ENCODE measurements around the gene SLC22A4.

Gene SLC22A4

DNA sequence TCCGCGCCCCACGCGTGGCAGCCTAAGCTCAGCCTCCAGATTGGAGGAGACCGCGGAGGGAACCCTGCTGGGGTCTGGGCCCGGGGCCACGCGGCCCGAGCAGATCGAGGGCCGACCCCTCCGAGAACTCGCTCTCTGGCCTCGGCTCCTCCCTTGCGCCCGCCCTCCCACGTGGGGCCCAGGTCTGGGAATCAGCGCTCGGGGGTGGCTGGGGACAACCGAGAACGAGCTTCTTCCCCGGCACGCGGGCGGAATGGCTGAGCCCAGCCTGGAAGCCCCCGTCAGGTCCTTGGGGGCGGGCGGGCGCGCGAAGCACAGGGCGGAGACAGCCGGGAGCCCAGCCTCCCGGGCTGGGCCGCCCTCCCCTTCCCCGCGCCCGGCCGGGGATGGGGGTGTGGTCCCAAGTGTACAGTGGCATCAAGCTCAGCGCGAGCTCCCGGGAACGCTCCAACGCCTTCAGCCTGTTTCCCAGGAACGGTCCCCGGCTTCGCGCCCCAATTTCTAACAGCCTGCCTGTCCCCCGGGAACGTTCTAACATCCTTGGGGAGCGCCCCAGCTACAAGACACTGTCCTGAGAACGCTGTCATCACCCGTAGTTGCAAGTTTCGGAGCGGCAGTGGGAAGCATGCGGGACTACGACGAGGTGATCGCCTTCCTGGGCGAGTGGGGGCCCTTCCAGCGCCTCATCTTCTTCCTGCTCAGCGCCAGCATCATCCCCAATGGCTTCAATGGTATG is at the start of gene SLC22A4:
TSS of gene SLC22A4 (plus strand) at position 403 of the 736 bp plus-strand sequence. CDS start at position 626, 223 bp downstream.
- DNase-seq (ENCODE audit: low spot score) = peak; percentile 95

DNA sequence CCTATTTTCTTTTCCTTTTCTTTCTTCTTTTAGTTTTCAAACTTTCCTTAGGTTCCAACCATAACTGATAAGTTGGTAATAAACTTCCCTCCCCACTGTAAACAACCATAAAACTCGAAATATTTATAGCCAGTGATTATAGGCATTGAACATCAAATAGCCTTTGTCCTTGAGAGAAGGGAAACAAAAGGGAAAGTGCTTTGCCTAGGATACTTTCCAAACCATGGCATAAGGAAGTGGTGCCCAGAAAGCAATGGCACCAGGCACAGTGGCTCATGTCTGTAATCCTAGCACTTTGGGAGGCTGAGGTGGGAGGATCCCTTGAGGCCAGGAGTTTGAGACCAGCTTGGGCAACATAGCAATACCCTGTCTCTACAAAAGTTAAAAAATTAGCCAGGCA is 48.6 kb upstream of the SLC22A4 start:
- no peak for DNase-seq (ENCODE audit: low spot score)

DNA sequence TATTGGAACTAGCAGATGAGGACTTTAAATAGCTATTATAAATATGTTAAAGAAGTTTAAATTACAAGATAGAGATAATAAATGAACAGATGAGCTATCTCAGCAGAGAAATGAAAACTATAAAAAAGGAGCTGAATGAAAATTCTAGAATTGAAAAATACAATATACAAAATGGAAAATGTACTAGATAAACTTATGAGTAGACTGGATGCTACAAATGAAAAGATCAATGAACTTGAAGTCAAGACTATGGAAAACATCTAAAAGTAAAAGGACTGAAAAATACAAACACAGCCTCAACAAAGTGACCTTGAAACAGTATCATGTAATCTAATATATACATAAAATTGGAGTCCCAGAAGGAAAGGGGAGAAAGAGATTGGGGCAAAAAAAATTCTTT is 47.4 kb upstream of the SLC22A4 start:
- no peak for DNase-seq (ENCODE audit: low spot score)

- DNase-seq (ENCODE audit: low spot score) = no peak
These were observed 43.6 kb upstream of the SLC22A4 start for GRCh38 chr5:132250547-132250946.

DNA sequence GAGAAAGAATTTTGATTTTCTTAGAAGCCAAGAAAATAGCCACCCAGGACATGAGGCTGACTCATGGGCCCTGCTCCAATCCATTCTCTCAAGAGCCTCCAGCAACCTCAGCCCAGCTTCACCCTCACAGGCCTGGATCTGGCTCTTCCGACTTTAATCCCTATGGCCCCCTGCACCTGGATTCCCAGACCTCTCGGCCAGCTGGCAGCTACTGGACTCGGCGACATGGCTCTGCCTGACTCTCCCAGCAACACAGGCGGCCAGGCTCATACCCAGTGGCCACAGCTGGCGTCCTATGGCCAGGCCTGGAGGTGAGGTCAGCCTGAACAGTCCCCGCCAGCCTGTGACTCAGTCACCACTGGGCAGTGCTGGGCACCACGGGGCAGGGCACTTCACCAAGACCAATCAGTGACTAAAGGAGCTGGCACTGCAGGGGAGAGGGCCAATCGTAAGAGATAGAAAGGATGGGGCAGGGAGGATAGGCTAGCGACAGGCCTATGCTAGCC is 42.9 kb upstream of the SLC22A4 start:
- DNase-seq (ENCODE audit: low spot score) = no peak

- no peak for DNase-seq (ENCODE audit: low spot score)
These were observed 41.2 kb upstream of the SLC22A4 start for GRCh38 chr5:132253008-132253441.

DNA sequence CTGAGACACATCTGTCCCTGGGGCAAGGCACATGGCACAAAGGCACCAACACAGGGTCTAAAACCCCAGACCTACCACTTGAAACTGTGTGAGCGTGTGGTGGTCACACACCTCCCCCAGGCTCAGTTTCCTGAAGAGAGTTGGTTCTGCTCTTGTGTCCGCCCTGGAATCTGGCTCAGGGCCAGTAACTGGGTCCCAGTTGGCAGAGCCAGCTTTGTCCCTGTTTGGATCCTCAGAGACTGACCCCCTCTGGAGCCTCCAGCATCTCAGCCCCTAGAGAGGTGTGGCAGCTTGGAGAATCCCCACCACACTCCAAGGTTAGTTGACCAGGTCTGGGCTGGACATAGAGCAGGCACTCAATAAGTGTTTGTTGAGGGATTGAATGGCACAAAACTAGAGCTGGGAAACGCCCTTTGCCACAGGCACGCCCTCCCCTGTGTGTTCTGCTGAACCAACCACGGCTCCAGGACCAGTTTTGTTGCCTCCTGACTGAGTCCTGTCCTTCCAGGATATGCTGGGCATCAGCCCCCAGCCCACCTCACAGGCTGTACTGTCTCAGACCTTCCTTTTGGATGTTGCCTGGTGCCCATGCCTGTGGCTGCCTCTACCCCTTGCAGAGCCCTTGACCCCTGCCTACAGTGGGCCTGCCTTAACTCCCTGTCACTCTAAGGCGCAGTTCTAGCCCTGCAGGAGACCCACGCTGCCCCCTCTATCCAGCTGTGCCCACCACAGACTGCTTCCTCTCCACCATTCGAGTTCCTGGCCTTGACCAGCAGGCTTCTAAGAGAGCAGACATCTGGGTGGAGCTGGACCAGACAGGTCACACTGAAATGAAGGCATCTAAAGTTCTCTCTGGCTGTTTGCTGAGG is 40.5 kb upstream of the SLC22A4 start:
- DNase-seq (ENCODE audit: low spot score) = no peak

DNA sequence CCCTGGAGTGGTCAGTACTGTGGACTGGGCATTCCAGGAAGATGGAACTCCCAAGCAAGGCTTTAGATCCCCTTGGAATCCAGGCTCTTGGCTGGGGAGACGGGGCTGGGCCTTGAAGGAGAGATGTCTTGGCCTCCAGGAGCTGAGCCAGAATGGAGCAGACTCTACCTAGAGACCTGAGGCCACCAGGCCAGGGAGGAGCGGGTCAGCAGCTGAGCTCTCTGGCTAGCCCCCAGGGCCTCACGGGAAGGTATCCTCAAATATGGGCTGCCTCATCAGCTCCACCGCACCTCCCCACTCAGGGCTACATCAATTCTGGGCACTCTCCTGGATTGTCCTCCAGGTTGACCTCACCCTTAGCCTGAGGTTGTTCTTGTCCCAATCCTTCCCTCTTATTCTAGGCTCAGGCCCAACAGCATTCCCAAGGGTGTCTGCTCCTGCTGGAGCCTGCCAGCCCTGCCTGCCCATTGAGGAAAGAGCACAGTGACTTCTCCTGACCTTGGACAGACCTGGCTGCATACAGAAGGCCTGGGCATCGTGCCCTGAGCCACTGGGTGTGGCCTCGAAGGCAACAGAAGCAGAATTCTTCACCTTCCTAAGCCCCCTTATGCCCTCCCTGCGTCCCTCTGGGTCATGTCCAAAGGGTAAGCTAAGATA is 39.7 kb upstream of the SLC22A4 start:
- DNase-seq (ENCODE audit: low spot score) = no peak

DNA sequence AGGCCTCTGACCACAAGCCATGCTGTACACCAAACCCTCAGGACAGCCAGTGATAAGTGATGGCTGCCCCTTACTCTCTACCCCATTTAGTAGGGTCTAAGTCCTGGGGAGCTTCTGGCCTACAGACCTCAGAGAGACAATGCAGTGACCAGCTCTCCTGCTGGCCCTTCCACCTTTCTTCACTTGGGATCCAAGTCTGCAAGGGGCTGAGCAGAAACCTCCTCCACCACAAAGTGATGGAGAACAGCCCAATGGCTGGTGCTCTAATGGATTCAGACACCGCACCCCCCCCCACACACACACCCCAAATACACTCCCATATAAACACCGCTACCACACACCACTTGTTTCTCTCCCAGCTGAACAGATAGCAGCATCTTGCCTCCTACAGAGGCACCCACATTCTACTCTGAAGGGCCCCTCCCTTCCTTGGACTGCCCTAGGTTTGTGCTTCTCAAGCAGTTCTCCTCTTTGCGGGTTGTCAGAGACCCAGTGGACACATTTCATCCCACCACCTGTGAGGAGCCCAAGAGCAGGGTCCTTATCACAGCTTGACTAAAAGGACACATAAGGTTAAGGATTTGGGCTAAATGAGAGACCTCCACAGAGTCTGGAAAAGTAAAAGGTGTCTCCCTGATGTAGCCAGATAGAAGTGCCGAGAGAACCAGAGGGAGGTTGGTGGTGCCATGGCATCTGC is 38.0 kb upstream of the SLC22A4 start:
- no peak for DNase-seq (ENCODE audit: low spot score)

- no peak for DNase-seq (ENCODE audit: low spot score)
These were observed 37.4 kb upstream of the SLC22A4 start for GRCh38 chr5:132256783-132257130.

- no peak for DNase-seq (ENCODE audit: low spot score)
These were observed 36.8 kb upstream of the SLC22A4 start, which contains the start of gene PDLIM4 for GRCh38 chr5:132257131-132258101. Gene PDLIM4 (plus strand): TSS chr5:132257696. CDS start chr5:132257735, 39 bp downstream.

GRCh38 chr5:132258102-132259068 is 35.8 kb upstream of the SLC22A4 start:
- DNase-seq (ENCODE audit: low spot score) = no peak

DNA sequence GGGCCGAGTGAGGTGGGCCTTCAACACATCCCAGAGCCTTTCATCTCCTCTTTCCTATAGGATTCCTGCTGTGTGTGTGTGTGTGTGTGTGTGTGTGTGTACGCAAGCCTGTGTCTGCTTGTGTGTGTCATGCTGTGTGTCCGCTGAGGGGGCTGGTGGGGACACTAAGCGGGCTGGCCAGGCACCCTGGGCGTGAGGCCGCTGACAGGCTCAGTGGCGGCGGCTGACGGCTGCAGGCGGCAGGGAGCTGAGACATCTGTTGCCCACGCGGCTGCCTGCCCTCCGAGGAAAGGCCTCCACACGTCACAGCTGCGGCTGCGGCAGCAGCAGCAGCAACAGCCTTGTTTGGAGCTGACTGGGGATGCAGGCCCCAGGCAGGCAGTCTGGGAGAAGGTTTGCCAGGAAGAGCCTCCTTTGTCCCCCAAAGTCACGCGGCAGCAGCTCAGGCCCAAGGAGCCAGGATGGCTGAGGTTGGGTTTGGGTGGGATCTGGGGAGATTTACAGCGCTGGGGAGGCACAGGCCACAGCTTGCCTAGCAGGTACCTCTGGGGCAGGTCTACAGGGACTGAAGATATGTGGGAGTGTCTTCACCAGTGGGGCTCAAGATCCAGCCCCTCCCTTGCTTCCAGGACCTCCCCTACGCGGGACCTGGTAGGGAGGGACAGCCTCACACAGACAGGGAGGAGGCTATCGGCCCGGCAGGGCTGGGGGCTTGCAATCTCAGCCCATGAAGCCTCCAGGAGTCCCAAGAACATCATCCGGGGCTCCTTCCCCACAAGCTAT is 34.9 kb upstream of the SLC22A4 start:
- no peak for DNase-seq (ENCODE audit: low spot score)

GRCh38 chr5:132260051-132260450 is 34.1 kb upstream of the SLC22A4 start:
- no peak for DNase-seq (ENCODE audit: low spot score)

- DNase-seq (ENCODE audit: low spot score) = no peak
These were observed 33.3 kb upstream of the SLC22A4 start for GRCh38 chr5:132260714-132261551.

GRCh38 chr5:132261881-132262845 is 32.0 kb upstream of the SLC22A4 start:
- no peak for DNase-seq (ENCODE audit: low spot score)

Data from hepatic stellate cell (primary cell).